Liver (tissue), 3 donors: Measurements from ENCODE around the gene EEFSEC.

Experiments
- ATF3 ChIP-seq: IDR thresholded peaks from 2 replicates; pipeline ENCODE4 v1.6.1; 2016; ENCODE audit warnings: antibody characterized with exemption
- CTCF ChIP-seq: fragments of 150-350 bp; IDR thresholded peaks from 2 replicates; pipeline ENCODE4 v1.5.1; 2017; ENCODE audit warnings: improper control_type of control experiment, low read depth, low read length; ENCODE audit not compliant: missing input control
- FOXA1 ChIP-seq: IDR thresholded peaks from 2 replicates; pipeline ENCODE4 v1.6.1; 2016; ENCODE audit warnings: antibody characterized with exemption
- GABPA ChIP-seq, 2 donors: IDR thresholded peaks in 1 of 2; conservative IDR thresholded peaks in 1 of 2; 2 replicates each; pipeline ENCODE4 v1.6.1; 2016; ENCODE audit warnings: antibody characterized with exemption in 2 of 2, mild to moderate bottlenecking in 1 of 2, moderate library complexity in 1 of 2
- HNF4G ChIP-seq: IDR thresholded peaks from 2 replicates; pipeline ENCODE4 v1.6.1; 2016; ENCODE audit warnings: antibody characterized with exemption
- MAX ChIP-seq: IDR thresholded peaks from 2 replicates; pipeline ENCODE4 v1.6.1; 2016; ENCODE audit warnings: antibody characterized with exemption
- NR2F2 ChIP-seq: IDR thresholded peaks from 2 replicates; pipeline ENCODE4 v1.6.1; 2016; ENCODE audit warnings: antibody characterized with exemption
- REST ChIP-seq: IDR thresholded peaks from 2 replicates; pipeline ENCODE4 v1.6.1; 2016; ENCODE audit warnings: antibody characterized with exemption, mild to moderate bottlenecking
- TAF1 ChIP-seq: conservative IDR thresholded peaks from 2 replicates; pipeline ENCODE4 v1.6.1; 2016; ENCODE audit warnings: antibody characterized with exemption, mild to moderate bottlenecking
- YY1 ChIP-seq: IDR thresholded peaks from 2 replicates; pipeline ENCODE4 v1.6.1; 2016; ENCODE audit warnings: antibody characterized with exemption, mild to moderate bottlenecking
- donor health status: healthy.
- donor health status: healthy.

GRCh38 chr3:128187495-128187894, 34.2 kb downstream of the EEFSEC start:
- TF ChIP-seq CTCF (no peak), YY1 (no peak), MAX (no peak), REST (no peak), GABPA (IDR thresholded peaks at IDR 0.05 in 1 of 2, conservative IDR thresholded peaks at IDR 0.05 in 1 of 2) (no peak), FOXA1 (no peak), ATF3 (no peak), HNF4G (no peak), TAF1 (no peak), NR2F2 (no peak)
